Activated CD8-positive, alpha-beta memory T cell treated with anti-CD3 and anti-CD28 coated beads, Interleukin-2, amount 50 U/mL, for 4 hours (primary cell): ENCODE data around the gene IL15RA.
"Not testable (repeated sequence)": the region's sequence is repeated elsewhere in the genome, so short reads cannot be mapped to it uniquely, and the experiment has no call there.

Experiments
- DNase-seq: peaks from one replicate; pipeline ENCODE4 v3.0.0-alpha.2; 2020

Gene IL15RA

DNA sequence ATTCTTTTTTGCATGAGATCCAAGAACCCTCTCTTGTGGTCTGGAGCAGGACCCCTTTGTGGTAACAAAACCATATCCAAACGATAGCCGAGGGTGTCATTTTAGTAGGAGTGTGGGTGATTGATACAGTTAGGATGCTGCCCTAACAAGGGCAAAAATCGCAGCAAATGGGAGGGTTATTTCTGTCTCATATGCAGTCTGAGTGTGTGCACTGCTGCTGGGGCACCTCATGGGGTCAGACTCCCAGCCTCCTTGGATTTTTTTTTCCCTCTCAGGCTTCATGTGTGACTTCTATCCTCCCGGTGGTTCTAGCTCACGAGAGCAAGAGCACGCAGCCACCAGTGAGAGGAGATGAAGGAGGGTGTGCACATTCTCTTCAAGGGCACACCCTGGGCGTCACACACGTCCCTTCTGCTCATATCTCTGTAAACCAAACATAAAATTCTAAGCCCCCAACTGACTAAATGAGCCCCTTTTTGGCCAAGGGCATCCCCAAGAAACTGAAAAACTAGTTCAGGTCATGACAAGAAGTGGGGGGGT, 28.6 kb upstream of the IL15RA start:
- no peak for DNase-seq

DNA sequence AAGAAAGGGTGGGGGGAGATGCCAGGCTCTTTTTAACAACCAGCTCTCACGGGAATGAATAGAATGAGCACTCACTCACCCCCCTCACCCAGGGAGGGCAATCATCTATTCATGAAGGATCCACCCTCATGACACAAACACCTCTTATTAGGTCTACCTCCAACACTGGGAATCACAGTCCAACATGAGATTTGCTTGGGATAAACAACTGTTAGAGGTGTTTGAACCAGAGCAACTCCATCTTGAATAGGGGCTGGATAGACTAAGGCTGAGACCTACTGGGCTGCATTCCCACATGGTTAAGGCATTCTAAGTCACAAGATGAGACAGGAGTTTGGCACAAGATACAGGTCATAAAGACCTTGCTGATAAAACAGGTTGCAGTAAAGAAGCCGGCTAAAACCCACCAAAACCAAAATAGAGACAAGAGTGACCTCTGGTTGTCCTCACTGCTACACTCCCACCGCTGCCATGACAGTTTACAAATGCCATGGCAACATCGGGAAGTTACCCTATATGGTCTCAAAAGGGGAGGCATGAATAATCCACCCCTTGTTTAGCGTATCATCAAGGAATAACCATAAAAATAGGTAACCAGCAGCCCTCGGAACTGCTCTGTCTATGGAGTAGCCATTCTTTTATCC, 27.9 kb upstream of the IL15RA start:
- not testable (repeated sequence) for DNase-seq

DNA sequence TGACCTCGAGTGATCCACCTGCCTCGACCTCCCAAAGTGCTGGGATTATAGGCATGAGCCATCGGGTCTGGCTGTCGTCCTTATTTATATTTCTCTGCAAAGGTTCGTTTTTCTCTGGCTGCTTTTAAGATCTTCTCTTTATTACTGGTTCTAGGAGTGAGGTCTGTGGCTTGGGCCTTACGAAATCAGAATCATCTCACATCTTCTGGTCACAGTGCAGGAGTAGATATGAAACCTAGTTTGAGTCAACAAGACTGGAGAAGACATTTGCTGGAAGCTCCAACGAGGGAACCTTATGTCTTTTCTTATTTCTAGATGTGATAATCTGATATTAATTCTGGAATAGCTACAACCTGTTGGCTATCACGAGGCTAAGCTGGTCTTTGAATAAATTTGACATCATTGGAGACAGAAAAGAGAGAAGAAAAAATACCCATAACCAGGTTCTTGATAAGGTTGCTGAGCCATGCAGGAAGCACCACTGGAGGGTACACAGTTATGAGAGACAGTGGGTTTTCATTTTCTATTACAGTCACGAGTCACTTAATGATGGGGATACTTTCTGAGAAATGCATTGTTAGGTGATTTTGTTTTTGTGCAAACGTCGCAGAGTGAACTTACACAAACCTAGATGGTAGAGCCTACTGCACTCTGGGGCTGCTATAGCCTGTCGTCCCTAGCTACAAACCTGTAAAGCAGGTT, 25.6 kb upstream of the IL15RA start:
- no peak for DNase-seq

DNA sequence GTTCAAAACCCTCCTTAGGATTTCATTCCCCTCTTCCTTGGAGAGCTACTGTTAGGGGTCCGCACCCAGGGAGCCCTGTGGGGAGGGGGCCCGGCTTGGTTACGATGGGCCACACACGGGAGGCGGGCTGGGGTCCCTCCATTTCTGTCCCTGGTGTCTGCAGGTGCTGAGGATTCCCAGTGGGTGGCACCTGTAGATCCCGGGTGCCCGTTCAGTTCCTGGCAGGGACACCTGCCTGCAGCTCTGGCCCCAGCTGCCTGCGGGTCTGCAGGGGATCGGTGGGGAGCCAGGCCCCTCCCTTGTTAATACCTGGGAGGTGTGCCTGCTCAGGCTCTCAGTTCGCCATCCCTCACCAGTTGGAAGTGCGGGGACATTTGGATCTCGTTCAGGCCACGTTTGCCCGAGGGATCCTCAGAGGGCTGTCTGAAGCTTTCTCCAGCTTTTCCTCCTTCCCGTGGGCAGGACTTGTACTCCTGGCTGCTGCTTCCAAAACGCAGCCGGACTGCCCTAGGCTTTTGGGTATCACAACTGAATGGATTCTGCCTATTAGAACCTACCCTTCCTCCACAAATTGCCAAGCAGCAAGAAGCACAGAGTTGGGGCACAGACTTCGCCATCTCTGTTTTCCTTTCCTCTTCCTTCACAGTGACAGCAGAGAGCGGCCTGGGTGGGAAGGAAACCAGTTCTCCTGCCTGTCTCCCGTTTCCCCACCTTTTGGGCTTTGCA, 22.3 kb upstream of the IL15RA start:
- no peak for DNase-seq

DNA sequence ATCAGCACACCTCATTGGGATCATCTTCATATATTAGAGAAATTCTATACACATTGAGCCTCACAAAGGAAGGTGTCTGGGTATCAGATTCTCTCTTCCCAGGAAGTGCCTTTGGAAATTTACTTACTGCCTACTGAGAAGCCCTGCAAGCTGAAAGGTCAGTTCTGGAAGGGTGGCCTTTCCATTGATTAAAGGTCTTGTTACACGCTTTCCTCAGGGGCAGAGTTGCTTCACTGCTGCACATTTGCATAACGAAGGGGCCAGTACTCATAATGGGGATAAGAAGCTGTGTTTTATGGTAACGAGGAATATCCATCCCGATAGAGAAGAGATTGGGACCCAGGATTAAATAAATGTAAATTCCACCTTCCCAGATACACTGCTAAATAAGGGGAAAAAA, 19.4 kb upstream of the IL15RA start:
- DNase-seq = no peak

DNA sequence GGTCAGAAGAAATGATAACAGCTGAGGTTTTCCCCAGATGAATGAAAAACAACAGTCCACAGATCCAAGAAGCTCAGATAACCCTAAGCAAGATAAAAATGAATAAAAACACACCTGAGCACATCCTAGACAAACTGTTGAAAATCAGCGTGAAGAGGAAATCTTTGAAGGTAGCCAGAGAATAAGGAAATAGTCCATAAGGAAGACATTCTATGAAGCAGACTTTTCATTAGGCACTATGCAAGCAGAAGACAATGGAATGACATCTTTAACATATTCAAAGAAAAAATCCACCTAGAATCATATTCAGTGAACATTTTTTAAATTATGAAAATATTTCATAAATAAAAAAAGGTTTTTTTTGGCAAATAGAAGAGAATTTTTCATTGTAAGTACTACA, 15.1 kb upstream of the IL15RA start:
- DNase-seq = no peak

DNA sequence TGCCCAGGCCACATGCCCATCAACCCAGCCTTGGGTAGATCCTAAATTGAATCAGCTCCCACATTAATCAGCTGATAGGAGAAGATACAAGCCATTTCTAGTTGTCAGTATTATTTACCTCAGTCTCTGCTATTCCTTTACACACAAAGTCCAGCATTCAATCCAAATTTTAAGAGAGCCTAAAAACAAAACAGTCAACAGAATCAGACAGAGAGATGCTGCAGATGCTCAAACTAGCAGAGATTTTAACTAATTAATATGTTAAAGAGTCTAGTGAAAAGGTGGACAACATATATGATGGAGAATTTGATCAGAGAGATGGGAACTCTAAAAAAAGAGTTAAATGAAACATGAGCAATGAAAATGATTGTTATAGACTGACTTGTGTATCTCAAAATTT, 14.4 kb upstream of the IL15RA start:
- DNase-seq = no peak

DNA sequence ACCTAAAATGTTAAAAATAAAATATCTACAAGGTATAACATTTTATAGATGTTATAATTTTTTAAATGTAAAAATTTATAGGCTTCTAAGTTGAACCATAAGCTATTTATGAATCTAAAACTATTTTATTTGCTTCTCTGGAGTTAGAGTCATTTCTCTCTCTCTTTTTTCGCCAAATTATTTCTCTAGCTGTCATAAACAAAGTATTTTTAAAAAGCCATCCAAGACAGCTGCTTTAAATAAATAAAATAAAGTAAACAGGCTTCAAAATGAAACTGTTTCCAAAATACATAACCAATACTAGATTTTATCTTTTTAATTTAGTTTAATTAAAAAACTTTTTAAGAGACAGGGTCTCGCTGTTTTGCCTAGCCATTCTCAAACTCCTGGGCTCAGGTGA, 12.4 kb upstream of the IL15RA start:
- DNase-seq = no peak

DNA sequence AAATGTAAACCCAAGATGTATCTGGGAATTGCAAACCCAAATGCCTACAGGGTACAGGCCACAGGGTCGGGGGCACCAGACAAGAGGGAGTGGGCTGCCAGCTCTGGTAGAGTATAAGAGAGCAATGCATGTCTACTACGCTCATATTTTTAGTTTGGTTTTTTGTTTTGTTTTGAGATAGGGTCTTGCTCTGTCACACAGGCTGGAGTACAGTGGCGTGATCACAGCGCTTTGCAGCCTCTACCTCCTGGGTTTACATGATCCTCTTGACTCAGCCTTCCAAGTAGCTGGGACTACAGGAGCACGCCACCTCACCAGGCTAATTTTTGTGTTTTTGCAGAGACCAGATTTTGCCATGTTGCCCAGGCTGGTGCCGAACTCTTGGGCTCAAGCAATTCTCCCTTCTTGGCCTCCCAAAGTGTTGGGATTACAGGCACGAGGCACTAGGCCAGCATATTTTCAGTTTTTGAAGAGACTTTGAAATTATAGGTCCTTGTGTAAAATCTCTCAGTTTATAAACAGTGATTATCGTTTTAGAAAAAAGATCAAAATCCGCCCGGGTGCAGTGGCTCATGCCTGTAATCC, 11.1 kb upstream of the IL15RA start:
- no peak for DNase-seq

DNA sequence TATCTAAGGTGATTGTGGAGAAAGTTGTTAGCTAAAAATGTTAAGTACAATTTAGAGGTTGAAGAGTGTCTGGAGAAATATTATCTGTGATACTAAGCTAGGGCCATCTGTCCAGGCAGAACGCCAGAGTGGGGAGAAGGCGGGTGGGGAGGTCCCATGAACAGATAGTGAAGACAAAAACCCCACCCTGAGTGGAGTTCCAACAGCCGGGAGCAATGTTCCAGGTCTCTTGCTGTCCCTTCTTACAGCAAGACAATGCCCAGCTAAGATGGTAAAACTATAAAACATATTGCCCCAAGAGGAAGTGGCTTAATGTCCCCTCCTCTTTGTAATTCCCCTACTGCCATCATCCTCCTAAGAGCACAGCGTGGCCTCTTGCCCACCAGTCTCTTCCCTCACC, 10.4 kb upstream of the IL15RA start:
- no peak for DNase-seq

DNA sequence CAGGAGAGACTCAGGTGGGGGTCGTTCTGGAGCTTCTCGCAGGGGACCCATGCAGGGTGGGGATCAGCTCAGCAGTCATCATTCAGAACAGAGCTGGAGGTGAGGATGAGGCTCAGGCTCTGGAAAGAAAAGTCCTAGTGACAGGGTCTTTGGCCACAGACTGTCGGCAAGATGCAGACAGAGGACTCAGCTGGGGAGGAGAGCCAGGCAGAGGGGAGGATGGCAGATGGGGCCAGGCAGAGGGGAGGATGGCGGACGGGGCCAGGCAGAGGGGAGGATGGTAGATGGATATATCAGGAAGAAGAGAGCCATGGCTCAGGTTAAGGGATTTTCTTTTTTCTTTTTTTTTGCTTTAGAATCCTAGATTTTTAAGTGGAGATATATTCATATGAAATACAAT, 7.7 kb upstream of the IL15RA start:
- DNase-seq = no peak

DNA sequence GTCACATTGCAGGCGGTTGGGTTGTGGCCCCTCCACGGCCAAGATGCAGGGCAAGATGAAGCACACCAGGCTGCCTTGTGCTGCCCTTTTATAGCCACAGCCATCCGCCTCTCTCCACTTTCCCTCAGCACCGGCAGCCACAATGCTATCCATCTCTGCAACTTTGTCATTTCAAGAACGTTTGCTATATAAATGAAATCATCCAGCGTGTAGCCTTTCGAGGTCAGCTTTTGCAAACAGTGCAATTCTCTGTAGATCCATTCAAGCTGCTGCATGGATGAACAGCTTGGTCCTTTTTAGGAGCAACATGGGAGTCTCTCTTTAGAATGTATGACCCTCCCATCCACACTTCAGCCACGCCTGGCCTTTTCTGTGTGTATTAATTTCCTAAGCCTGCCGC, 6.4 kb upstream of the IL15RA start:
- no peak for DNase-seq

DNA sequence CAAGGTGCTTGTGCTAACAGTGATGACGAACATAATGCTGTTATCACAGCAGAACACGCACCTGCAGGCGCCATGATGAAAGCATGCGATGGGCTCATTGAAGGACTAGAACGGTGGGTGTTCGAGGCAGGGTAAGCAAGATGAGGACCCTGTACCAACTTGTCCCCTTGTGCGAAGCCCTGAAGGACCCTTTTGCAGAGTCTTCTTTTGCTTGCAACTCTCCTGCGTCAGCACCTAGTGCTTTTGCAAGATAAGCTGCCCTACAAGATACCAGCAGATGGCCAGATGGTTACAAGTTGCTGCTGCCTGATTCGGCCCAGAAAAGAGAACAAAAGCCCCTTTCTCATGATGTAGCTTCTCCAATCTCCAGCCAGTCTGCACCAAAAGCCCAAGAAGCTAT, 4.2 kb upstream of the IL15RA start:
- no peak for DNase-seq

DNA sequence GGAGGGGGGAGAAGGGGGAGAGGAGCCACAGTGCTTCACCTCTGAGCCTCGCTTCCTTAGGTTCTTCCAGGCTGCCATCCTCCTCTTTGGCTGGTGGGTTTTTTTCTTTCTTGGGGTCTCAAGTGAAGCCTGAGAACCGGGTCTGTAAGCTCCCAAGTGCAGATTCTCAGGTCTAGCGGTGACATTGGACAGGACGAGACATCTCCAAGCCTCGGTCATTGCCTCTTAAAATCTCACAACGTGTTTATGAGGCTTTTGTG, 817 bp upstream of the IL15RA start:
- no peak for DNase-seq

DNA sequence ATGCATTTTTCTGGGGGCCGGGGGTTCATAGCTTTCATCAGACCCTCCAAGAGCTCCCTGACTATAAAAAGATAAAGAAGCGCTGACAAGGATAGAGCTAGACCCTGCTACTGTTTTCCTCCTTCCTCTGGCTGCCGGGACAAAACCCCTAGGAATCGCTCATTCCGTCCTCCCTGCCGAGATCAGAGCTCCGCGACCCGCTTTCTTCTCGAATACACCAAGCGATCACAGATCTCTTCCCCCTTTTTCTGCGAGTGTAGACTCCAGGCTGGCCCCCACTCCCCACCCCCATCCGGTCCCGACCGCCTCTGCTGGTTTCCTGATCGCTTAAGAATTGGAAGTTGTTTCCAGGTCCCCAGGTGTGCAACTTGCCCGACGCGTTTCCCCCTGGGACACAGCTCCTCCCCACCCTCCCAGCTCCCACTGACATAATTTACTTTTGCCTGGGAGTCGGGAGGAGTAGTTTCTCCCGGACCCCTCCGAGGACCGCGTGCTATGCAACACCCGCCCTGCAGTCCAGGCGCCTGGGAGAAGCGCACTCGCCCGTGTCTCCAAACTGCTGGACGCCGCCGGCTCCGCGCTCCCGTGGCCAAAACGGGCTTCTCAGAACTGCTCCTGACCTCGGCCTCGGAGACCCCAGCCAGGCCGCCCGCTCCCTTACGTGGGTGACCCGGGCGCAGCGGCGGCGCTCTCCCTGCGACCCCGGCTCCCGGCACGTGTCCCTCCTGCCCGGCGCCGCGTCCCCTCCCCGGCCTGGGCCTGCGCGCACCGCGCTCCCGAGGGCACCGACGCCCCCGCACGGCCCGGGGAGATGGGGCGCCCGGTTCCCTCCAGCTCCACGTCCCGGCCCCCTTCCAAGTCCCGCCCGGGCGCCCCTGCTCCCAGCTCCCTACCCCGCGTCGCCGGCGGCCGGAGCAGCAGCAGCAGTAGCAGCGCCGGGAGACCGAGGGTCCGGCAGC, 552 bp downstream of the IL15RA start:
- peak; percentile 46 for DNase-seq

DNA sequence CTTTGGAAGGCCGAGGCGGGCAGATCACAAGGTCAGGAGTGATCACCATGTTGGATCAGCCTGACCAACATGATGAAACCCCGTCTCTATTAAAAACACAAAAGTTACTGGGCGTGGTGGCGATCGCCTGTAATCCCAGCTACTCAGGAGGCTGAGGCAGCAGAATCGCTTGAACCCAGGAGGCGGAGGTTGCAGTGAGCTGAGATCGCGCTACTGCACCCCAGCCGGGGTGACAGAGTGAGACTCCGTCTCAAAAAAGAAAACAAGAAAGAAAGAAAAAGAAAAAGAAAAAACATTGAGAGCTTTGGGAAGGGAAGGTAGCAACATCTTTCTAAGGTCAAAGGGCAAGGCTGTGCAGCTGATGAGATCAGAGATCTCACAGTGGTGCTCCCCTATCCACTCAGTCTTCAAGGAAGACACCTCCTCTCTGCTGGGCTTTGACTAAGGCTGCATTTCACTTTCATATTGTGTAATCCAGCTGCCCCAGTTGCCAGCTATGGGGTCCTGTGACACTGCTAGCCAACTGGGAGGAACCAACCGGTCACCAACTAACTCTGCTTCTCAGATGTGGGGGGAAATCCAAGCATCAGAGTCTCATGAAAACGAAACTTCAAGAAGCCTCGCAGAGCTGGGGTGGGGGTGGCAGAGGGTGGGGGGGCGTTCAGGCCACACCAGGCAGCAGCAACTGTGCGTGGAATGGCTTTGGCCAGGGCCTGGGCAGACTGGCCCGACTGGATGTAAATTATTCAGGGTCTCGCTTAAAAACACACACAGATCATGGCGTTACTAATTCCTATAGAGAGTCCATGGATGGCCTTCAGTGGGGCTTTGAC, 1.5 kb downstream of the IL15RA start:
- peak; percentile 50 for DNase-seq

DNA sequence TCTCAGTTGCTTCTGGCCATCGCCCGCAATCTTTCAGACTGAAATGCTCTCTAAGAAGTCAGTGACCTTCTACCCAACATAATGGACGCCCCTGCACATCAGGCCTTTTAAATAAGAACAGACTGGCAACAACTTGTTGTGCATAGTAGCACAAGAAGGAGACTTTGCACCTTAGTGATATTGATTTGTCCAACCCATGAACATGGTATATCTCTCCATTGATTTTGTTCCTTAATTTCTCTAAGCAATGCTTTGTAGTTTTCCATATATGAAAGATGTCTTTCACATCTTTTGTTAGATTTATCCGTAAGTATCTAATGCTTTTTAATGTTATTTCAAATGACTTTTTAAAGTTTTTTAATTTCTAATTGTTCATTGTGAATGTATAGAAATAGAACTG, 4.3 kb downstream of the IL15RA start:
- DNase-seq = no peak

DNA sequence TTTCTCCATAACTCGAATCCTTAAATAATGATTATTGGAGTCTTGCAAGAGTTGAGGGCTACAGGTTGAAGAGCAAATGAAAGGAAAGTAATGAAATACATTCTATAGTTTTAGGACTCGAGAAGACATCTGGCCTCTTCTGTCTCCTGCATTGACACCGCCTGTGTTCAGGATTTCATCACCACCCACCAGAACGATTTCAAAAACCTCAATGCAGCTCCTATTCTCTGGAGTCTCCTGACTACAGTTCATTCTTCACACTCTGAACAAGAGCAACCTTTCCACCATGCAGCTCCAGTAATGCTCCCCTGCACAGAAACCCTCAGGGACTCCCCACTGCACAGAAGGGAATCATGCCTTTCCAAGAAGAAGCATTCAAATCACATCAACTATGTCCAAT, 5.5 kb downstream of the IL15RA start:
- no peak for DNase-seq

DNA sequence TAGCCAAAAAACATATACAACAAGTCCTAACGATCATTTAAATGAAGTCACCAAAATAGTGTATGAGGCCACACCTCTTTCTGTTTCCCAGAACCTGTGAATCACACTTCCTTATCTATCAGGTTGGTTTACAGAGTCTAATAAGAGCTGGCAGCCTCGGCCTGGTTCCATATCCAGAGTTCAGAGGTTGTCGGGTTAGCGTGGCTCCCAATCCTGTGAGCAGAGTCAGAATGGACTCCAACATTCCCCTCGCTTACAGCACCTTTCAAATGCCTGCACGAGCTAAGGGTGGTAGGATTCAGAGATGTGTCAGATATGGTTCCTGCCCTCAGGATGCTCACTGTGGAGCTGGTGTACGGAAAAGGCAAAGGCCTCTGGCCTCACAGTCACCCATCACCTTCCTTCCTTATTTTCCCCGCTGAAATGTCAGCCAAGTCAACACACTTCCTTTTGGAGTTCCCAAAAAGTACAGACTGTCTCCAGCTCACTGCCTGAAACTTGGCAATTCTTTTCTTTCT, 6.0 kb downstream of the IL15RA start:
- no peak for DNase-seq

DNA sequence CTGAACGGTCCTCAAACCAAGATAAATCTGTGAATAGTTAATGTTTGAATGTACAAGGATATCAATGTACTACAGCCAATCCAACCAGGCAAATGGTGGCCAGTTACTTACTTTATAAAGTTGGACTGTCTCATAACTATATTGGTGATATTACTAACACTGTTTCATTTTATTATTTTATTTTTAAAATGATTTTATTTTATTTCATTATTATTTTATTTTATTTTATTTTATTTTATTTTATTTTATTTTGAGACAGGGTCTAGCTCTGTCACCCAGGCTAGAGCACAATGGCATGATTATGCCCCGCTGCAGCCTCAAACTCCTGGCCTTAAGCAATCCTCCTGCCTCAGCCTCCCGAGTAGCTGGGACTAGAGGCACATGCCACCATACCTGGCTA, 6.8 kb downstream of the IL15RA start:
- no peak for DNase-seq

DNA sequence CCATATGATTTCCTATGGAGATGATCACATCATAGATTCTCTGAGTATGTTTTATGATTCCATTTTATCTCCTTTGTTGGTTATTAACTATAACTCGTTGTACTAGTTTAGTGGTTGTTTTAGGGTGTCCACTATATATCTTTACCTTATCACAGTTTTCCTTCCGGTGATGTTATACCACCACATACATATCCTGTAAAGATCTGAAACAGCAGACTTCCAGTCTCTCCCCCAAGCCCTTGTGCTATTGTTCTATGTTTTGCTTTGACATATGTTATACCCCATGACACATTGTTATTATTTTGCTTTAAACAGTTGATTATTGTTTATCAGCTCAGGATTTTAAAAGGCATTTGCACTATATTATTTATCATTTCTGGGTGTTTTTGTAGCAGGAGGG, 7.3 kb downstream of the IL15RA start:
- DNase-seq = no peak
